Putamen (tissue), 1 donor: ENCODE data around the gene PDLIM4.

Experiments used
- DNase-seq: peaks from one replicate; pipeline ENCODE4 v3.0.0-alpha.2; 2016; ENCODE audit warnings: low spot score

PDLIM4 gene

GRCh38 chr5:132309679-132310078, 52.2 kb downstream of the PDLIM4 start:
- no peak for DNase-seq

GRCh38 chr5:132310141-132310834, 52.8 kb downstream of the PDLIM4 start:
- no peak for DNase-seq

DNA sequence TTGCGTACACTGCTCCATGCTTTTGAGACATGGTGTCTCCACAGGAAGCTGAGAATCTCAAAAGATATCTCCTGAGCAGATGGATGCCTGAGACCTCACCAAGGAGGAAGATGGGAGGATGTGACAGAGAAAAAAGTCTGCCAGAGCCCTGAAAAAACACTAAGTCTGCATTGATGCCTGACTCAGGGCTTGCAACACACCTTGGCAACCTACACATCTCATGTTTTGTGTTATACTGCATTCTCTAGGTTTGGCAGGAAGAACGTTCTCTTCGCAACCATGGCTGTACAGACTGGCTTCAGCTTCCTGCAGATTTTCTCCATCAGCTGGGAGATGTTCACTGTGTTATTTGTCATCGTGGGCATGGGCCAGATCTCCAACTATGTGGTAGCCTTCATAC, 55.9 kb downstream of the PDLIM4 start:
- DNase-seq: no peak

DNA sequence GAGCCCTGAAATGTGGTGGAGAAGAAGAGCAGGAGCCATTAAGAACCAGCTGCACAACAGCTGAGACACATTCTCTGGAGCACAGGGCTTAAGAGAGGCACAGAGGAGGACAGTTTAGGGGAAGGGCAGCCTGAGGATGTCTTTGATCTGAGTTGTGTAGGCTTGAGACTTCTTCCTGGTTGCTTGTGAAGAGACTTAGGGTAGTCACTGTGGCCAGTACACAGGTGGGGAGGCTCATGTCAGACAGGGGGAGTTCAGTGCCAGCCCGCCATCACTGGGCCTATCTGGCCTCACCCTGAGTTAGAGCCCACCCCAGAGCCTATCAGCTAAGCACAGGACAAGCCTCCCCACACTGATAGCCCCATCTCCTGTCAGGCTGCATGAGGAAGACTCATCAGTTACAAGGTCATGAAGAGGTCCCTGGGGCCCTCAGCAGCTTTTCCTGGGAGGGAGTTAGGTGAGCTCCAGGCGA, 56.5 kb downstream of the PDLIM4 start:
- no peak for DNase-seq

DNA sequence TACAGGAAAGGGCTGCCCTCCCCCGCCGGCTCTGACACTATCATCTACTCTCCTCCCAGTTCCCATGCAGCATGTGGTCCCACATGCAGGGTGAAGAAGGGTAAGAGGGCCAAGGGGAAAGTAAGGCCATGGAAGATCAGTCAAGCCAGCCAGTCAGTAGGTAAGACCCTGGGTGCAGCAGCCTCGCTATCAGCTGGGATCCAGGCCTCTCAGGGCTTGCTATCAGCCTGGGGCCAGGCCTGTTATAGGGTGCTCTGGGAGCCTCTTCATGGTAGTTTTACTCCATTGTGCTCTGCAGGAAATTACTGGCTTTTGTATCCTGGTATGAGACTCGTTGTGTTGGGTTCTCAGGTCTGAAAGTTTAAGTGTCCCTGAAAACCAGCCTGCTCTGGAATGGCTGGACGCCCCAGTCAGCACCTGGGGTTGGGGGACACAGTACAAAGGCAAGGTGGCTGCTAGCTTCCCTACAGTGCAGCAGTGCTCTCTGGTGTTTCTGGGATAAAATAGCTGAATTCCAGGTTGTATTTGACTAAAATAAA, 58.1 kb downstream of the PDLIM4 start:
- DNase-seq: no peak

DNA sequence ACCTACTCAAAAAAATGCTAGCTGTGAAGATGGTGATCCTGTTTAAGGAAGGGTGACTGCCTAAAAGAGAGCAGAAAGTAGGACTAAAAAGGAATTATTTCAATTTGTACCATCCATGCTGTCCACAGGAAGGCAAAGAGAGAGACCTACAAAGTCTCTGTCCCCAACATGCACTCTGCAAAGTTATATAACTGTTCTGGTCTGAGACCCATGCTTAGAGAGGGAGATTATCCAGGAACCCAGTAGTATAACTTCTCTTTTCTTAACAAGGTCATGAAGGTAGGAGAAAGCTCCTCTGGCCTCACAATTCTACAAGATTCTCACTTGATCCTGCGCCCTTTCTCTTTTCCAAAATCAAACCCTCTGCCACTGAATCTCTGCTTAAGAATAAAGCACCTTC, 62.5 kb downstream of the PDLIM4 start:
- no peak for DNase-seq

- DNase-seq: no peak
Measured at GRCh38 chr5:132321109-132321721, 63.7 kb downstream of the PDLIM4 start.

GRCh38 chr5:132322266-132322665, 64.8 kb downstream of the PDLIM4 start:
- no peak for DNase-seq
